Endothelial cell of hepatic sinusoid (primary cell): ENCODE measurements around the gene ELMOD3.
"Not testable (repeated sequence)": the region's sequence is repeated elsewhere in the genome, so short reads cannot be mapped to it uniquely, and the experiment has no call there.

Source experiments
- in situ Hi-C: cut with HindIII; loops from 2 replicates; pipeline ENCODE4 v1.10.0; 2017; ENCODE audit warnings: low sequenced_read_pairs

ELMOD3 gene

GRCh38 chr2:85367180-85367579, 12.6 kb downstream of the ELMOD3 start:
- in situ Hi-C loops: no loop called here

GRCh38 chr2:85368921-85369320, 14.4 kb downstream of the ELMOD3 start:
- in situ Hi-C loops: no loop called here

DNA sequence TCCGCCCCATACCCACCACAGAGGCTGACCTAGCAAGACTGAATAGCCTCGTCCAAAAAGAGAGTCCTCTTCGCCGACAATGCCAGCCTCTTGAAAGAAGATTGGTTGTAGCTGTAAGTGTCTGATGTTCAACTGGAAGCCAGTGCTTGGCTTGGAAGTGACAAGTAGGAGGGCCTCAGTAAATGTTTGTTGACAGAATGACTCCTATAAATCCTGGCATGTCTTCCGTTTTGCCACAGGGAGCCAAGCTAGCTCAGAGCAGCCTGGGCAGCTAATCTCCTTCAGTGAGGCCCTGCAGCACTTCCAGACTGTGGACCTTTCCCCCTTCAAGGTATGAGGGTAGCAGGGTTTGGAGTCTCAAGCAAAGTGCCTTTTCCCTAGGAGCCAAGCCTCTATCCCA, 14.9 kb downstream of the ELMOD3 start:
- in situ Hi-C loops: no loop called here

DNA sequence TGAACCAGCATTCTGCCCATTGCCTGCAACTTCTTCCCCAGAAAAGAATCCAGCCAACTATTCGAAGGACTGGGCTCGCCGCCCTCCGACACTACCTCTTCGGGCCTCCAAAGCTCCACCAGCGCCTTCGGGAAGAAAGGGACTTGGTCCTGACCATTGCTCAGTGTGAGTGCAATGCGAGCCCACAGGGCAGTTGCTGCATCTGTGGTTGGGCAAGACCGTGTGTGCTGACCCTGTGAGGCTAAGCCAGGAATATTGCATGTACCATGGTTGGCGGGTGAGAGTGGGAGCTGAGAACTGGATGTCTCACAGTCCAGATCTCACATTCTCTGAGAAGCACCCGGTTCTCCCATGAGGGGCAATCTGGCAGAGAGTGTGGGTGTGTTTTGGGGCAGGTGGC, 16.5 kb downstream of the ELMOD3 start:
- in situ Hi-C loops: no loop called here

GRCh38 chr2:85376291-85377065, 21.9 kb downstream of the ELMOD3 start:
- in situ Hi-C loops: no loop called here

DNA sequence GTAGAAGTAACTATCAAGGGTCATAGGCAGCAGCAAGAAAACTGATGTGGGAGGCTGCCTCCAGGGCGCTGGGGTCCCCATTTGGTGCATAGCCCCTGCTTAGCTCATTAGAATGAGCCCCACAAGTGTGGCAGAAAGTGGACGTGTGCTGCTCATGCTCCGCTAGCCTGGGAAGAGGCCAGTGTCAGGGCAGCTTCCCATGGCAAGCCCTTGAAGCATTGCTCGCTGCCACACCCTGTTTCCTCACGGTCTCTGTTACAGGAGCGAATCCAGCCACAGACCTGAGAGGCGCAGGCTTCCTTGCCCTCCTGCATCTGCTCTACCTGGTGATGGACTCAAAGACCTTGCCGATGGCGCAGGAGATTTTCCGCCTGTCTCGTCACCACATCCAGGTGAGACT, 22.5 kb downstream of the ELMOD3 start:
- in situ Hi-C loops: no loop called here

DNA sequence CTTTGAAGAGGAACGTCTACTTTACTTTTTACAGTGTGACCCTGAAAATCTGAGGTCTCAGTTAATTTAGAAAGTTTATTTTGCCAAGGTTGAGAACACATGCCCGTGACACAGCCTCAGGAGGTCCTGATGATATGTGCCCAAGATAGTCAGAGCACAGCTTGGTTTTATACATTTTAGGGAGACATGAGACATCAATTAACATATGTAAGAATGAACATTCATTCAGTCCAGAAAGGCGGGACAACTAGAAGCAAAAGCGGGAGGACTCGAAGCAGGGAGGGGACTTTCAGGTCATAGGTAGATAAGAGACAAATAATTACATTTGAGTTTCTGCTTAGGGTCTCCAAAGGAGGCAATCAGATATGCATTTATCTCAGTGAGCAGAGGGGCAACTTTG, 23.7 kb downstream of the ELMOD3 start:
- in situ Hi-C loops: no loop called here

GRCh38 chr2:85380048-85380447, 25.5 kb downstream of the ELMOD3 start:
- in situ Hi-C loops: no loop called here

DNA sequence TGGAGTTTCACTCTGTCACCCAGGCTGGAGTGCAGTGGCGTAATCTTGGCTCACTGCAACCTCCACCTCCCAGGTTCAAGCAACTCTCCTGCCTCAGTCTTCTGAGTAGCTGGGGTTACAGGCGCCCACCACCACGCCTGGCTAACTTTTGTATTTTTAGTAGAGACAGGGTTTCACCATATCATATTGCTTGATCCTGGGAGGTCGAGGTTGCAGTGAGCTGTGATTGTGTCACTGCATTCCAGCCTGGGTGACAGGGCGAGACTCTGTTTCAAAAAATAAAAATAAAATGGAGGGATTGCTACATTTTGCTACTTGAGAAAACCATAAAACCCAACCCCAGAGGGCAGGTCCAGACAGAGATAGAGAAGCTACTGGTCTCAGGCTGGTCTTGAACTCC, 28.6 kb downstream of the ELMOD3 start:
- in situ Hi-C loops: not testable (repeated sequence)

DNA sequence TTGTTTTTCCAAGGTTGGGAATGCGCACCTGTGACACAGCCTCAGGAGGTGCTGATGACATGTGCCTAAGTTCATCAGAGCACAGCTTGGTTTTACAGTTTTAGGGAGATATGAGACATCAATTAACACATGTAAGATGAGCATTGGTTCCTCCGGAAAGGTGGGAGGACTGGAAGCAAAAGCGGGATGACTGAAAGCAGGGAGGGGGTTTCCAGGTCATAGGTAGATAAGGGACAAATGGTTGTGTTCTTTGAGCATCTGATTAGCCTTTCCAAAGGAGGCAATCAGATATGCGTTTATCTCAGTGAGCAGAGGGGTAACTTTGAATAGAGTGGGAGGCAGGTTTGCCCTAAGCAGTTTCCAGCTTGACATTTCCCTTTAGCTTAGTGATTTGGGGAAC, 29.3 kb downstream of the ELMOD3 start:
- in situ Hi-C loops: no loop called here

- in situ Hi-C loops: no loop called here
Observed at GRCh38 chr2:85385746-85386145, 31.2 kb downstream of the ELMOD3 start.

GRCh38 chr2:85387754-85388153, 33.2 kb downstream of the ELMOD3 start:
- in situ Hi-C loops: no loop called here

DNA sequence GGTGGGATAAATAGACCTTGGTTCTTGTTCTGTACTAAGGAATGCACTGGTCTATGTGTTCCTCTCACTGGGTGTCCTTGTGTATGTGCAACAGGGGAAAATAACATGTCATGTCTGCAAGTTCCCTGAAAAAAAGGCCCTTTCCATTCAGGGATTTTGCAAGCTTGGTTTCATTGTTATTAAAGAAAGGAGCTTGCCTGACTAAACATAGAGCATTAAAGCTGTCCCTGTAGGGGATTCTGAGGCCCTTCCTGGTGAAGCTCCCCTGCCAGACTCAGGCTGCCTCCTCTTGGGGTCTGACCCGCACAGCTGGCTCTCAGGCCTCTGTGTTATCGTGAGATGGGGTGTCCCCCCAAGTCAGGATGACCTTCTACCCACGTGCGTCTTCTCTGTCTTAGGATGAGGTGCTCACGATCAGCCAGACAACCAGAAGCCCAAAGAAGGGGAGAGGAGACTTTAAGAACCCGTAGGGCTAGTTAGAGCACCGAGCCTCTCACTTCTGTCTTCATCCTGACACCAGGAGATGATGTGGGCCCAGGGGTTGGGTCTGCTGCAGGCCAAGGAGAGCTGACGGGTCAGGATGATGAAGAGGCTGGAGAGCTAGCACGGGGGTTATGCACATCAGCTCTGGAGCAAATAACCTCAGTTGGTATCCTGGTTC, 34.4 kb downstream of the ELMOD3 start:
- in situ Hi-C loops: no loop called here

DNA sequence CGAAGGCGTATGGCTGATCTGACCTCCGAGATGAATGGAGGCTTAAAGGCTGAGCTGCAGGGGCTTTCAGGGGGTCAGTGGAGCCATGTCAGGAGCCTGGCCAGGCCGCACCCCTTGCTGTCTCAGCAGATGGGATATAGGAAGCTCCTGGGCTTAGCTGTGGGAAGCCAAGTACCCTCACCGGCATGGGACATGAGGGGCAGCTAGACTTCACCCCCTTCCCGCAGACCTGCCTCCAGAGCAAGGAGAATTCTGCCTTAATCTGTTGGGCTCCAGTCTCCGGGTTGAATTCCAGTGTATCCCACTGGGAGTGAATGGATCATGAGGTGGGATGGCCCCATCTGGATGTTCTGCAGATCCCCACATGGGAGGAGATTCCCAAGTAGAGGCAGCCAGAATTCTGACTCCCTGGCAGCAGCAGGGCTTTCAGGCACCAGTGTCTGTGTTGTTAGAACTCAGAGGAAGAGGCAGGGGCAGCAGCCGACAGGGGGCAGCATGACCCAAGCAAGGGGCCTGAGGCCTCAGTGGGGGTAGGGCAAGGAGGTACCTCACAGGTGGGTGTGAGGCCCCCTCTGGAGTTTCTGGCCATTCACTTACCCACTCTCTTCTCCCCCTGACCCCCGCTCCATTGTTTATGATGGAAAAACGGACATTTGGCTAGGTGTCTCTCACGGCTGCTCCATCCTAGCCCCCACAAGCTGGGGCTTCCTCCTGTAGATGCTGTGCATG, 36.5 kb downstream of the ELMOD3 start:
- in situ Hi-C loops: no loop called here

- in situ Hi-C loops: no loop called here
Observed at GRCh38 chr2:85393836-85394235, 39.3 kb downstream of the ELMOD3 start.

DNA sequence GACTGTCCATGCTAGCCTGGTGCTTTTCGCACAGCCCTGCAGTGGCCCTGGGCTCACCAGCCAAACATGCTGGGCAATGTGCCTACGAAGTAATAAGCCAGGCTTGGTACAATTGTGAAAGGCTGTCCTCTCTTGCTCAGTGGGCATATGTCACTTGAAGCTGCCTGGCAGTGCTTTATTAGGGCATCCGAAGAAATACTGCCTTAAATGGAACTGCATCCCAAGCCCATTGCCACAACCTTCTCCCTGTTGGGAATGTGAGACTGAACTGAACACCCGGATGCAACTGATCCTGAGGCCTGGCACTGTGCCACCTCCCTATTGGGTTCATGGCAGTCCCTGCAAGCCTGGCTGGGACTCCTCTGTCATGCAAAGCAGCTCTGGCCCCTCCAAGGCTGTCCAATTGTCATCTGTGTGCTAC, 39.7 kb downstream of the ELMOD3 start:
- in situ Hi-C loops: no loop called here

DNA sequence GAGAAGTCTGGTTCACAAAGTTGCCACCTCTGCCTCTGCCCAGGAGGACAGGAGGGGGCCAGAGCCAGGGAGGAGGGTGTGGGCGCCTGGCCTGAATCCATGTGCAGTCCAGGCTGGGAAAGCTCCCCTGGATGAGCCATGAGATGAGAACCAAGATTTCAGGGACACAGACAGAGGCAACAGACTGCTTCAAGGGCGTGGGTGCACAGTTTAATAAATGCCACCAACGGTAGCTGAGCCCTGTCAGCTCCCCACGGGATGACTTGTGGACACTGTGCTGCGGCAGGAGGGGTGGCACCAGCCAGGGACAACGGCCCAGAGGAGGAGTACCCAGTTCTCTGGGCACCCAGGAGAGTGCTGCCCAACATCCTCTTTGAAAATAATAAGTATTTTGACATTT, 40.4 kb downstream of the ELMOD3 start:
- in situ Hi-C loops: no loop called here

DNA sequence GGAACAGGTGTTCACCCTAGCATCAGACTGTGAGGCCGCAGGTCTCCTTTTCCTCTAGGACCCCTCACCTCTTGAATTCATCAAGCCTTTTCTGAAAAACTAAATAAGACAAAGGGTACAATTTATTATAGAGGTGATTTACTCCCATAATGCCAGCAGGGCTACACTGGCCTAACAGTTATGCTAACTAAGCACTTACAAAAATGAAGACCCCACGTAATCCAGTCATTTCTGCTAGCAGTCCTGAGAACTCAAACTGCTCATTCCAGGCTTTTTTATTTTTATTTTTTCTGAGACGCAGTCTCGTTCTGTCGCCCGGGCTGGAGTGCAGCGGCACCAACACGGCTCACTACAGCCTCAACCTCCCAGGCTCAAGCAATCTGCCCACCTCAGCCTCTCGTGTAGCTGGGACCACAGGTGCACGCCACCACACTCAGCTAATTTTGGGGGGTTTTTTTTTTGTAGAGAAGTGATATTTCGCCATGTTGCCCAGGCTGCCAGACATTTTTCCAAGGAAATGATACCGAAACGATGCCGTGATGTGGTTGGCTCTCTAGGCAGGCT, 41.4 kb downstream of the ELMOD3 start:
- in situ Hi-C loops: no loop called here

GRCh38 chr2:85396531-85397470, 42.2 kb downstream of the ELMOD3 start:
- in situ Hi-C loops: no loop called here

DNA sequence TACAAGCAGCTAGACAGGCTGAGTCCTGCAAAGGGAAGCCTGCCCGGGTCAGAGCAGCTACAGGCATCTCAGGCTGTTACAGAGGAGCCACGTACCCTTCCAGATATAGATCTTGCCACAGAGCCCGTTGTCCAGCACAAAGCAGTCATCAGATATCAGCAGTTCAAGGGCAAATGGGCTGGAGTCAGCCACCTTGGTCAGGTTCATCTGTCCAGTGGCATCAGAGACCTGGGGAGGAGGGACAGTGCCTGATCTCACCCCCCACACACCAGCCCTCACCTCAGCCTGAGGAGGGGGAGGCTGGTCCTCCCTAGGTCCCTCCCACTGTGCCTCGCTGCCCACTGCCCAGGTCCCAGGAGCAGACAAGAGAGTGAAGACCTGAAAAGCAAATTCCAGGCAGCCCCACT, 43.4 kb downstream of the ELMOD3 start:
- in situ Hi-C loops: no loop called here
